HEK293 (cell line): ENCODE data around the gene AKAP6.

Experiments used
- CTCF ChIA-PET: fragments of 350-600 bp; formaldehyde crosslinking; extraction: SDS; loops from one replicate; lab custom pipeline; 2021; ENCODE audit warnings: antibody characterized with exemption; lab: Yijun Ruan, JAX
- POLR2A ChIA-PET: fragments of 300-600 bp; formaldehyde crosslinking; extraction: SDS; loops from one replicate; lab custom pipeline; 2020; ENCODE audit warnings: antibody characterized with exemption, inconsistent platforms; lab: Yijun Ruan, JAX
- H3K27ac ChIP-seq: fragments of 200-500 bp; sonication (Bioruptor generic); 2 replicates; pipeline ENCODE4 v1.5.1; 2014; ENCODE audit warnings: low read depth, low read length, control low read depth, inconsistent platforms; ENCODE audit errors: extremely low read depth
- H3K36me3 ChIP-seq, 2 experiments: fragments of 200-500 bp in 1 of 2; sonication (Bioruptor generic) in 1 of 2; 1 replicate in 1 of 2; 2 replicates in 1 of 2; pipeline ENCODE4 v1.5.1; 2014 to 2017; ENCODE audit warnings: inconsistent platforms in 2 of 2, low read length in 2 of 2; ENCODE audit not compliant: control insufficient read depth in 2 of 2, insufficient read depth in 1 of 2
- H3K4me1 ChIP-seq: fragments of 200-500 bp; sonication (Bioruptor generic); 2 replicates; pipeline ENCODE4 v1.5.1; 2014; ENCODE audit warnings: mild to moderate bottlenecking, low read length, inconsistent platforms; ENCODE audit not compliant: control insufficient read depth, insufficient read depth
- H3K4me3 ChIP-seq: 2 replicates; pipeline ENCODE4 v1.5.1; 2011; ENCODE audit warnings: low read depth, mild to moderate bottlenecking, control low read depth, low read length, moderate library complexity
- H3K9me3 ChIP-seq: fragments of 200-500 bp; sonication (Bioruptor generic); 2 replicates; pipeline ENCODE4 v1.5.1; 2014; ENCODE audit warnings: low read depth, low read length, inconsistent platforms; ENCODE audit not compliant: control insufficient read depth, insufficient read depth
- GFI1B ChIP-seq: fragments of 450-650 bp; formaldehyde crosslinking; IDR thresholded peaks from 2 replicates; pipeline ENCODE4 v1.5.1; 2016; ENCODE audit warnings: missing biosample characterization, missing genetic modification characterization
- SCRT1 ChIP-seq: fragments of 450-650 bp; formaldehyde crosslinking; IDR thresholded peaks from 2 replicates; pipeline ENCODE4 v1.5.1; 2016; ENCODE audit warnings: missing biosample characterization, missing genetic modification characterization, borderline replicate concordance
- SETDB1 ChIP-seq: IDR thresholded peaks from one replicate; pipeline ENCODE4 v1.6.1; 2017; ENCODE audit warnings: mild to moderate bottlenecking, low read length, moderate library complexity, mixed read lengths; ENCODE audit not compliant: insufficient read length
- SP3 ChIP-seq: fragments of 450-650 bp; formaldehyde crosslinking; IDR thresholded peaks from 2 replicates; pipeline ENCODE4 v1.5.1; 2016; ENCODE audit warnings: missing biosample characterization, missing genetic modification characterization
- TSHZ1 ChIP-seq: fragments of 450-650 bp; formaldehyde crosslinking; IDR thresholded peaks from 2 replicates; pipeline ENCODE4 v1.5.1; 2016; ENCODE audit warnings: missing biosample characterization, missing genetic modification characterization, borderline replicate concordance
- ZBTB7A ChIP-seq: fragments of 450-650 bp; formaldehyde crosslinking; IDR thresholded peaks from 2 replicates; pipeline ENCODE4 v1.5.1; 2016; ENCODE audit warnings: low read depth, missing biosample characterization, missing genetic modification characterization
- ZFHX2 ChIP-seq: fragments of 450-650 bp; formaldehyde crosslinking; conservative IDR thresholded peaks from 2 replicates; pipeline ENCODE4 v1.5.1; 2016; ENCODE audit warnings: missing biosample characterization, missing genetic modification characterization
- ZNF16 ChIP-seq: fragments of 450-650 bp; formaldehyde crosslinking; IDR thresholded peaks from 2 replicates; pipeline ENCODE4 v1.5.1; 2016; ENCODE audit warnings: low read depth, missing biosample characterization, missing genetic modification characterization
- ZNF202 ChIP-seq: fragments of 450-650 bp; formaldehyde crosslinking; IDR thresholded peaks from 2 replicates; pipeline ENCODE4 v1.5.1; 2016; ENCODE audit warnings: missing biosample characterization, missing genetic modification characterization, borderline replicate concordance
- ZNF266 ChIP-seq: fragments of 450-650 bp; formaldehyde crosslinking; IDR thresholded peaks from 2 replicates; pipeline ENCODE4 v1.5.1; 2016; ENCODE audit warnings: missing biosample characterization, missing genetic modification characterization, low read depth
- ZNF311 ChIP-seq: fragments of 450-650 bp; formaldehyde crosslinking; IDR thresholded peaks from 2 replicates; pipeline ENCODE4 v1.5.1; 2017; ENCODE audit warnings: missing biosample characterization, missing genetic modification characterization, borderline replicate concordance
- ZNF530 ChIP-seq: fragments of 450-650 bp; formaldehyde crosslinking; IDR thresholded peaks from 2 replicates; pipeline ENCODE4 v1.5.1; 2016; ENCODE audit warnings: low read depth, missing biosample characterization, missing genetic modification characterization
- ZNF571 ChIP-seq: fragments of 450-650 bp; formaldehyde crosslinking; IDR thresholded peaks from 2 replicates; pipeline ENCODE4 v1.5.0; 2017; ENCODE audit warnings: missing biosample characterization, missing genetic modification characterization
- ZNF623 ChIP-seq: fragments of 450-650 bp; formaldehyde crosslinking; IDR thresholded peaks from 2 replicates; pipeline ENCODE4 v1.5.1; 2016; ENCODE audit warnings: missing biosample characterization, missing genetic modification characterization
- ZNF624 ChIP-seq: fragments of 450-650 bp; formaldehyde crosslinking; IDR thresholded peaks from 2 replicates; pipeline ENCODE4 v1.5.1; 2017; ENCODE audit warnings: missing biosample characterization, missing genetic modification characterization
- ZNF639 ChIP-seq: fragments of 450-650 bp; formaldehyde crosslinking; IDR thresholded peaks from 2 replicates; pipeline ENCODE4 v1.5.1; 2016; ENCODE audit warnings: missing biosample characterization, missing genetic modification characterization
- TF ChIP-seq, protein P1 (sequence below): fragments of 450-650 bp; IDR thresholded peaks from 2 replicates; pipeline ENCODE4 v1.5.1; 2018; ENCODE audit warnings: missing biosample characterization, mild to moderate bottlenecking, missing genetic modification characterization

AKAP6 gene

GRCh38 chr14:32473464-32473855 lies 144.4 kb downstream of the AKAP6 start (continued):
- TF ChIP-seq SP3 (tag by site-specific recombination) (no peak), GFI1B (no peak), SCRT1 (tag by site-specific recombination) (no peak), ZNF202 (tag by site-specific recombination) (no peak), ZNF571 (tag by site-specific recombination) (no peak), ZNF16 (tag by site-specific recombination) (no peak)
- TF ChIP-seq, all 188 proteins: peak for 0

GRCh38 chr14:32474478-32475195 lies 145.5 kb downstream of the AKAP6 start:
- CTCF ChIA-PET, result interaction anchor here (0.5 to 1.9 kb wide), 3 partner anchors 208 to 1275 kb away, joined by 3 to 8 read pairs (median 3); no protein-coding TSS in a partner anchor

More at GRCh38 chr14:32474478-32475195, 145.5 kb downstream of the AKAP6 start:
- POLR2A ChIA-PET, result no interaction called here
- Histone ChIP-seq H3K9me3 (no peaks in the 10 kb centered on the region), H3K36me3 (no peaks in the 10 kb centered on the region), H3K27ac (no peak overlapping the region), H3K4me1 (0 out of 2 replicates have a peak, but pooled peaks cover 2% of the 10 kb centered on the region), H3K4me3 (no peak overlapping the region)
- TF ChIP-seq ZNF639, result no peak
- TF ChIP-seq ZNF266, result no peak
- TF ChIP-seq ZNF311 (tag by site-specific recombination), result no peak
- TF ChIP-seq ZFHX2 (tag by site-specific recombination), result no peak
- no peak for TF ChIP-seq TSHZ1
- no peak for TF ChIP-seq ZBTB7A (tag by site-specific recombination)
- no peak for TF ChIP-seq ZNF624 (tag by site-specific recombination)
- TF ChIP-seq, protein P1, sequence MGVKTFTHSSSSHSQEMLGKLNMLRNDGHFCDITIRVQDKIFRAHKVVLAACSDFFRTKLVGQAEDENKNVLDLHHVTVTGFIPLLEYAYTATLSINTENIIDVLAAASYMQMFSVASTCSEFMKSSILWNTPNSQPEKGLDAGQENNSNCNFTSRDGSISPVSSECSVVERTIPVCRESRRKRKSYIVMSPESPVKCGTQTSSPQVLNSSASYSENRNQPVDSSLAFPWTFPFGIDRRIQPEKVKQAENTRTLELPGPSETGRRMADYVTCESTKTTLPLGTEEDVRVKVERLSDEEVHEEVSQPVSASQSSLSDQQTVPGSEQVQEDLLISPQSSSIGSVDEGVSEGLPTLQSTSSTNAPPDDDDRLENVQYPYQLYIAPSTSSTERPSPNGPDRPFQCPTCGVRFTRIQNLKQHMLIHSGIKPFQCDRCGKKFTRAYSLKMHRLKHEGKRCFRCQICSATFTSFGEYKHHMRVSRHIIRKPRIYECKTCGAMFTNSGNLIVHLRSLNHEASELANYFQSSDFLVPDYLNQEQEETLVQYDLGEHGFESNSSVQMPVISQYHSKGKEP (tag by site-specific recombination), result no peak
- TF ChIP-seq SETDB1, result no peak
- TF ChIP-seq ZNF530 (tag by site-specific recombination), result no peak
- TF ChIP-seq ZNF623, result no peak
